H1 (cell line): ENCODE measurements around the gene CACNA1E. TPM values are rescaled to one million over a fixed set of nuclear protein-coding genes. Genes with fewer than 3 reads are reported as not detected.

Source experiments
- RFX5 ChIP-seq: IDR thresholded peaks from 2 replicates; pipeline ENCODE4 v1.6.1; 2011; ENCODE audit warnings: low read depth, low read length, improper control_type of control experiment, borderline replicate concordance
- polyA plus RNA-seq, 7 experiments: library from polyadenylated mRNA; depleted of rRNA in 3 of 7; stranded (reverse) in 5 of 7; unstranded in 2 of 7; fragments of >200 nt in 5 of 7; fragments of 200-250 nt in 2 of 7; gene quantifications; 1 replicate in 5 of 7; 2 replicates in 1 of 7; 4 replicates in 1 of 7; pipeline versions ENCODE4 v1.2.1 to v1.2.3, GENCODE V29; 2011 to 2013; ENCODE audit warnings: missing spikeins in 2 of 7, mixed read lengths in 2 of 7
- total RNA-seq: library from RNA; stranded (reverse); fragmentation: NEBNext Ultra II Directional; extraction: Animal tissue kit (Norgen Biotek cat#: 25700); gene quantifications from 2 replicates; pipeline ENCODE4 v1.2.1, GENCODE V29; 2021

CACNA1E gene
- total and polyA plus RNA-seq, 2 of the 8 experiments (the other 6 are each of a cell fraction or from before 2014, with no cell fraction given) = 0.98 to 1.3 TPM

DNA sequence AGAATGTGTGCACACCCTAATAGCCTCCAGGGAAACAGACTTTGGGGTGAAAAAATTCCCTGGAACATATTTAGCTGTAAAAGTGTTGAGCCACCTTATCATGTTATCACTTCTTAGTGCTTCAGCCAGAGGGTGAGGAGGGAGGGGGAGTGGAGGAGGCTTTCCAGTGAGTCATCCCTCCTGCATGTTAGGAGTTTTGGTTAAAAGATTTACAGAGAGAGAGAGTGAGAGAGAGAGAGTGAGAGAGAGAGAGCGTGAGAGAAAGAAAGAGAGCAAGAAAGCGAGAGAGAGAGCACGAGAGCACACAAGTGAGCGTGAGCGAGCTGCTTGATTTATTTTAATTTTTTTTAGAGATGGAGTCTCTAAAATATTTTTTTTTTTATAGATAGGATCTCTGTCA lies 13.5 kb upstream of the CACNA1E start (continued):
- TF ChIP-seq RFX5 = no peak
- TF ChIP-seq, all 59 proteins: peak for 0
